GM19372 (cell line): ENCODE results near the gene KIF1A.
"Not testable (repeated sequence)": the region's sequence is repeated elsewhere in the genome, so short reads cannot be mapped to it uniquely, and the experiment has no call there.

Experiments
- ATAC-seq: cut with Tn5 transposase; IDR thresholded peaks from one replicate; pipeline ENCODE4 v1.9.1; 2021; ENCODE audit warnings: mild to moderate bottlenecking, low read depth, moderate library complexity; ENCODE audit not compliant: unreplicated experiment

KIF1A gene

GRCh38 chr2:240707043-240707756 lies 112.8 kb downstream of the KIF1A start:
- no peak for ATAC-seq

GRCh38 chr2:240705204-240705791 lies 114.7 kb downstream of the KIF1A start:
- ATAC-seq: no peak

- no peak for ATAC-seq
These were observed 115.4 kb downstream of the KIF1A start for GRCh38 chr2:240704651-240705050.

- no peak for ATAC-seq
These were observed 116.3 kb downstream of the KIF1A start for GRCh38 chr2:240703417-240704341.

GRCh38 chr2:240702640-240703011 lies 117.4 kb downstream of the KIF1A start:
- no peak for ATAC-seq

GRCh38 chr2:240701736-240702639 lies 118.0 kb downstream of the KIF1A start:
- ATAC-seq: no peak

GRCh38 chr2:240701091-240701735 lies 118.8 kb downstream of the KIF1A start:
- no peak for ATAC-seq

- ATAC-seq: not testable (repeated sequence)
These were observed 119.4 kb downstream of the KIF1A start for GRCh38 chr2:240700616-240701015.

GRCh38 chr2:240699835-240700234 lies 120.2 kb downstream of the KIF1A start:
- not testable (repeated sequence) for ATAC-seq

GRCh38 chr2:240698852-240699561 lies 121.0 kb downstream of the KIF1A start:
- not testable (repeated sequence) for ATAC-seq

- not testable (repeated sequence) for ATAC-seq
These were observed 123.5 kb downstream of the KIF1A start for GRCh38 chr2:240696469-240696868.

- ATAC-seq: not testable (repeated sequence)
These were observed 124.4 kb downstream of the KIF1A start for GRCh38 chr2:240695593-240695992.

- not testable (repeated sequence) for ATAC-seq
These were observed 125.7 kb downstream of the KIF1A start for GRCh38 chr2:240694304-240694703.

- not testable (repeated sequence) for ATAC-seq
These were observed 127.1 kb downstream of the KIF1A start for GRCh38 chr2:240692583-240693561.

- not testable (repeated sequence) for ATAC-seq
These were observed 128.2 kb downstream of the KIF1A start, which contains the start of gene AQP12A for GRCh38 chr2:240691631-240692420. Gene AQP12A (plus strand): TSS chr2:240691866. CDS start chr2:240691914, 48 bp downstream.

GRCh38 chr2:240691075-240691427 lies 129.0 kb downstream of the KIF1A start:
- not testable (repeated sequence) for ATAC-seq
